NCI-H2029 (cell line): Measurements from ENCODE around the gene ZFAND3.

ENCODE experiments used
- DNase-seq: peaks from one replicate; lab custom pipeline; 2025; lab: John Stamatoyannopoulos, UW

ZFAND3 gene, protein sequence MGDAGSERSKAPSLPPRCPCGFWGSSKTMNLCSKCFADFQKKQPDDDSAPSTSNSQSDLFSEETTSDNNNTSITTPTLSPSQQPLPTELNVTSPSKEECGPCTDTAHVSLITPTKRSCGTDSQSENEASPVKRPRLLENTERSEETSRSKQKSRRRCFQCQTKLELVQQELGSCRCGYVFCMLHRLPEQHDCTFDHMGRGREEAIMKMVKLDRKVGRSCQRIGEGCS

GRCh38 chr6:37819177-37819801 is at the start of gene ZFAND3:
Gene ZFAND3 (plus strand): TSS chr6:37819727. CDS start chr6:37819946, 219 bp downstream.
- peak; percentile 93 for DNase-seq

- no peak for DNase-seq
Measured at GRCh38 chr6:37774028-37774680, 45.4 kb upstream of the ZFAND3 start.

DNA sequence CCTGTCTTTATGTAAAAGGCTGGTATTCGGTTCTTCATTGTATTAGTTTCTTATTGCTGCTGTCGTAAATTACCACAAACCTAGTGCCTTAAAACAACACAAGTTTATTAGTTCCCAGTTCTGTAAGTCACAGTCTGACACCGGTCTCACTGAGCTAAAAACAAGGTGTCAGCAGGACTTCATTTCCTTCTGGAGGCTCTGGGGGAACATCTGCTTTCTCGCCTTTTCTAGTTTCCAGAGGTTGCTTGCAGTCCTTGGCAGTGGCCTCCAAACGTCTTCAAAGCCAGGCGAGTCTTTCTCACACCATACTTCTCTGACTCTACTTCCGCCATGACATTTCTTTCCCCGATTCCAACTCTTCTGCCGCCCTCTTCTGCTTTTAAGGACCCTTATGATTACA is 43.0 kb upstream of the ZFAND3 start:
- DNase-seq = no peak

DNA sequence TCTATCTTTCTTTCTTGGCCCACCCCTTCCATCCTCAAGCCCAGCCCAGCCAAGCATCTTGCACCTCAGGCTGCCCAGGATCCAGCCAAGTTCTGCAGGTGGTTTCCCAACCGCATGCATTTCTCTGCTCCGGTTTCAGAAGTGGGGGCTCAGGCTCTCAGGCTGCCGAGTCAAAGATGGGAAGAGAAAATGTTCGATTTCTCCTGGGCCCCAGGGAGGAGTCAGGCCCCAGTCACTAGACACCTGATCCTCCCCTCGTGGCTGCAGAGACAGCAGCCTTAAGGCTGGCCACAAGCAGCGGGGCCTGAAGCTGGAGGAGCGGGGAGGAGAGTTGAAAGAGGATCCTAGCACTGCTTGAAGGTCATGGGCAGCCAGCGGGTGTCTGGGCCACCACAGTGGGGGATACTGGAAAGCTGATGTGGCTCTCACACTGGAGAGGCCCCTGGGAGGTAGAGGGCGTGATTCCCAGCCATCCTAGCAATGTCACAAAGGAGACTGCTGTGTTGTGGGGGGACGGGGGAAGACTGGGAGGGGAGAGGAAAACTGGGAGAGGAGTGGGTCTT is 42.2 kb upstream of the ZFAND3 start:
- no peak for DNase-seq

- no peak for DNase-seq
Measured at GRCh38 chr6:37779111-37779800, 40.3 kb upstream of the ZFAND3 start.

- no peak for DNase-seq
Measured at GRCh38 chr6:37779902-37780628, 39.5 kb upstream of the ZFAND3 start.

DNA sequence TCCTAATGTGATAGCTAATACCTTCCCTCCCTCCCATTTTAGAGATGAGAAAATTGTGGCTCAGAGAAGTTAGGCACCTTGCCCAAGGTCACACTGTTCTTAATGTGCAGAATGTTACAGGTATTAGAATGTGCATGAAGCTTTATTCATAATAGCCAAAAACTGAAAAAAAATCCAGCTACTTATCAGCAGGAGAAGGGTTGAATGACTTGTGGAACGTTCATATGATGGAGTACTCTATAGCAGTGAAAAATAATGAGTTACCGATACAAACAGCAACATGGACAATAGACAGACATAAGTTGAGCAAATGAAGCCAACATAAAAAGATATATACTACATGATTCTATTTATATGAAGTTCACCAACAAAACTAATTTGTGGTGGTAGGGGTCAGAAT is 37.7 kb upstream of the ZFAND3 start:
- no peak for DNase-seq

DNA sequence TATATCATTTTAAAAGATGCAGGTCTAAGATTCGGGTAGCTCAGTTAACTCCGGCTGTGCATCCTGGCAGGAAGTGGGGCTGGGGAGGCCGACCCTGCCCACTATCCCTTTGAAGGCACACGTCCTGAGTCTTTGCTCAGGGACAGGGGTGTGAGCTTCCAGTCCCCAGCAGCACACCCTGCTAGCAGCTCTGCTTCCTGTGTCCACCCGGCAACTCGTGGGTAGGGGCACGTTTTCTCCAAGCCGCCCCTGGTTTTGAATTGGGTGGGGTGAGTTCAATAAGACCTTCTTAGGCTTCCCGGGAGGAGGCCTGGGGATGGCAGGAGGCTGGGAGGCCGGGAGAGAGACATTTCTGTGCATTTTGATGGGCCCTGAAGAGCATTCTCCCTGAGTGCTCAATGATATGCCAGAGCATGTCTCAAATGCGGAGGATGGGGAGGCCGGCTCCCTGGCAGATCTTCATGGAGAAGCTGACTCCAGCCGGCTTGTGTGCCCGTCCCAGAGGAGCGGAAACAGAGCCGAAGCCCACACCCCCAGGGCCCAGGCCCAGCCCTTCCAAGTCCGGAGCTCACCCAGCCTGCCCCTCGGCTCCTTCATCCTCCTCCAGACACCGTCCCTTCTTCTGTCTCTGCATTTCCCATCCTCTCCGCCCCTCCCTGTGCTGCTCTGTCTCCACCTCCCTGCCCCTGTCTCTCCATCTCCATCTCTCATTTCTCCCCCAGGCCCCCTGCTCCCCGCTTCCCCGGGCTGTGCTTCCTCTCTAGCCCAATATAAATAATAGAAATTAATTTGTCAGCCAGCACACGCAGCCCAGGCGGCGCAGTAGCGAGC is 36.3 kb upstream of the ZFAND3 start:
- DNase-seq = no peak

- DNase-seq = peak; percentile 18
Measured at GRCh38 chr6:37783856-37784584, 35.5 kb upstream of the ZFAND3 start.

- DNase-seq = no peak
Measured at GRCh38 chr6:37784585-37784967, 35.0 kb upstream of the ZFAND3 start.

DNA sequence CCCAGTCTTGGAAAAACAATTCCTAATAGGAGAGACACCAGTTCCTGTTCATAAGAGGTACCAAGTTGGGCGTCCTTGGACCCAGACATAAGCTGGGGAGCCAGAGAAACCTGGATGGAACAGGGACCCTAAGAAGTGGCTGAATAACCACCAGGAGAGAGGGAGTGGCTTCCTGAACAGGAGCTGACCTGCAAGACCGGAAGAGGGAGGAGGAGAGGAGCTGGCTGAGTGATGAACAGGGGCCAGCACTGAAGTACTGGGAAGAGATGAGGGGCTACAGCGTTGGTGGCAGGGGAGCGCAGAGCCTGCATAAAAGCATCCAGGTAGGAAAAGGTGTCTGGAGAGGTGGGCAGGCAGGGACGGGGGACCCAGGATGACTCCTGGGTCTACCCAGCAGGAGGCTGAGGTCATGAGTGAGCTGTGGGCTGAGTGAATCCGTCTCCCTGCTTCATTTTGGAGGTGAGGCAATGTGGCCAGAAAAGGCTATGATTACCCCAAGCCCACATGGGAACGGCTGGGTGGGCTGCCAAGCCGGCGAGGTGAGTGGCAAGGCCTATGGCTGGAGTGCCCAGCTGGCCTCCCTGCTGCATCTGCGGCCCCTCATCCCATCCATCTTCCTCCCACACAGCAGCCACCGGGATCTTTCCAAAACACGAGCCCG is 34.4 kb upstream of the ZFAND3 start:
- no peak for DNase-seq

- no peak for DNase-seq
Measured at GRCh38 chr6:37785663-37786270, 33.8 kb upstream of the ZFAND3 start.

GRCh38 chr6:37787216-37787615 is 32.3 kb upstream of the ZFAND3 start:
- DNase-seq = no peak

GRCh38 chr6:37788259-37788658 is 31.3 kb upstream of the ZFAND3 start:
- no peak for DNase-seq

DNA sequence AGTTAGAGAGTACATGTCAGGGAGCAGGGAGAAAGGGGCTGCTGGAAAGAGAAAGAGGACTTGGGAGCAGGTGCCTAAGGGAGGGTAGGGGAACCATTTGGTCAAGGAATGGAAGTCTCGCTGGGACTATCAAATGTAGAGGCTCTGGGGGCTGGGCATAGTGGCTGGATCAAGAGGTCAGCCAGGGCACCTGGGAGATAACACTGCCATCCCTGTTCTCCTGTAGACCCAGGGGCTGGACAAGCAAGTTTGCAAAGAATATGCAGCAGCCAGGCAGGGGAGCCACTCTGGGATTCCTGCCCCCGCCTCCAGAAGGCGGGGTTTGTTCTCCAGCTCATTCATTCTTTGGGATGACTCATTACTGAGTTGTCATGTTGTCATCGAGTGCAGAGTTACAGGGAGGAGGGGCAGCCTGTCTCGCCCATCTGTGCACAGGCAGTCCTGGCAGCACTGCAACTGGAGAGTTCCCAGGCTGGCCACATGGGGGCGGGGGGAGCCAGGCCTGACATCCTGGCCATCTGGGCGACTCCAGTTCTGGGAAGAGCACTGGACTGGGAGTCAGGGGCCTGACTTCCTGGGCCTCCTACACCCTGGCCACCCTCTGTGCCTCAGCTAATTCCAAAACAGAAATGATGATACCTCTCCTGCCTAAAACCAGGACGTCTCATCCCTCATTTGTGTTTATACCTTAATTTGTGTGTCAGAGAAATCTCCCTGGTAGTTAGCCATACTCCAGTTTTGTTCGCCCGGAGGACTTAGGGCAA is 28.2 kb upstream of the ZFAND3 start:
- peak; percentile 95 for DNase-seq

DNA sequence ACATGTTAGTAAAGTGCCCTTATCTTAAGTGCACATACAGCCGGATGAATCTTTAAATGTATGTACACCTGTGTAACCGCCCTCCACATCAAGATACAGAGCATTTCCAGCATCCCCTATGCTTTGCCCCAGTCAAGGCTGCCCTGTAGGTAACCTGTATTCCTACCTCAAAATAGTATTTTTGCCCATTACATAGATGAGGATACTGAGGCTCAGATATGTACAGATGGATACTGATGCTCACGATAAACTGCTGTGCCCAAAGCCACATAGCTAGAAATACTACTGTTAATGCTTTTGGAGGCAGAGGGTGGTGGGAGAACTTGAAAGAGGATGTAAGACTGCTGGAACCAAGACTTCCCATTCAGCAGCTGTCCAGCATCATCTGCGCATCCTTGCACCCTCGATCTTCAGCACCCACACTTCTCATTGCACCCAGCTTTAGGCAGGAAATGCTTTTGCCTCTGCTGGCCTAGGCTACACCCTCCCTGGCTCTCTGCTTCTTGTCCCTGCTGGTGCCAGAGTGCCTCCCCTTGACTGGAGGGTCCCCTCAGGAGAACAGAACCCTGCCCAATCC is 27.0 kb upstream of the ZFAND3 start:
- DNase-seq = no peak

- DNase-seq = no peak
Measured at GRCh38 chr6:37793067-37793466, 26.5 kb upstream of the ZFAND3 start.

DNA sequence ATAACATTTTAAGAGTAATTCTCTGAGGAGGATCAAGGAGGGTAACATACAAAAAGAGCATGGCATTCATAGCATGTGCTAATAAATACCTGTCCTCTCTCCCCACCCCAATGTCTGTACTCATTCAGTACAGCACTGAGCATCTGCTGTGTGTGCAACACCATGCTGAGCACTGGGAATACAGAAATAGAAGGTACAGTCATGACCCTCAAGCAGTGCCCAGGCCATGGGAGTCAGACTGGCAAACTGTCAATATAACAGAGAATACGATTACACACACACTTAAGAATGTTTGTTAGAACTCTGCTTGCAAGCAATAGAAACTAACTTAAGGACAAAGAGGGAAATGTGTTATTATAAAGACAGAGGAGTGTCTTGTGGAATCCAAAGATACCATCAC is 24.7 kb upstream of the ZFAND3 start:
- DNase-seq = no peak
